ENCODE data around the gene CYB5B. TPM values are rescaled to one million over a fixed set of nuclear protein-coding genes. Genes with fewer than 3 reads are reported as not detected.
"Not testable (repeated sequence)": the region's sequence is repeated elsewhere in the genome, so short reads cannot be mapped to it uniquely, and the experiment has no call there.

CYB5B gene
- total RNA-seq, 1 experiment from 2014 or later = 138 TPM

DNA sequence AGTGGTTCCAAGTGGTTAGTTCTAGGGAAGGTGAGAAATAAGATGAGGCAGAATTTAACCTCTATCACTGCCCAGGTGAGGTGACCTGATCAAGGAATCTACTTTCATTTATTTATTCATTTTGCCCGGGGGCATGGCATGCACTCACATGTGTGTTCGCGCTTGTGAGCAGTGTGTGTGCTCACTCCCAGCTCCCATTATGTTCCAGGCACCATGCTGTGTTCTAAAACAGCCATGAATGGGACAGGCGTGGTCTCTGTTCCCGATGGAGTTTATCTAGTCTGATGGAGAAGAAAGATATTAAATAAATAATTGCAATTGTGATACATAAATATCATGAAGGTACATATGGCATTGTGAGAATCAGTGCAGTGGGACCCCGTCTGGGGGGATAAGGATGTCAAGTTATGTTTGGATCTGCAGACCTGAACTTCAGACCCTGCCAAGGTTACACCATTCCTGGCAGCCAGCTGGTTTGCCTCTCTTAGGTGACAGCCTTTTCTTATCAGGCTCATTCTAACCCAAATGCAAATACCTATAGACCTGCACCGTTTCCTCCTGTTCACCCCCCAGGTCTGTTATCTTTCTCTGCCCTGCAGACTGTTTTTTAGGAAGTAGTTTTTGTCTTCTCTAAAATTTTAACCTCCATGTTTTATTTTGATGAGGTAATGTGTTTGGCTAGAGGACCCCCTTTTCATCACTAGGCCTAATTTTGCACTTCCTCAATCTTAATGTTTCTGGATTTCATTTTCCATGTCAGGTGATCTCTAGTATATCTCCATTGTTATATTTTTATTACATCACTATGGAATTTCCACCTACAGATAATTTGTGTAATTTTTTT lies 11.8 kb downstream of the CYB5B start:
- in situ Hi-C loops (cut with HindIII; ENCODE audit: low pct_unique_long_range_greater_than_20kb, low sequenced_read_pairs) = no loop called here
- no peak for DNase-seq (ENCODE audit: low read depth)

DNA sequence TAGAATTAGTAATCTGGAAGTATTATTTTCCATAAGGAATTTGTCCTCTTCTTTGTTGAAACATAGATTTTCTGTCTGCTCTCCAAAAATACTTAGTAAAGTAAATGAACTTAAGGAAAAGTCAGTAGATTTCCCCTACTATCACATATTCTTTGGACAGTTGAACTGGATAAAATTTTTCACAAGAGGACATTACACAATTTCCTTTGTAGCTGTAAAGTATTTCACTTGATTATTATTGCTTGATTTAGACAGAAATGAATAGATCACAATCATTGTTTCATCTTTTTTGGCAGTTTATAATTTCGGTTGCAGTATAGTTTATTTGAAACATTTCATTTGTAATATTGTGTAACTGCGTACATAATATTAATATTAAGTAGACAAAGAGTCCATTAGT lies 12.5 kb downstream of the CYB5B start:
- no peak for DNase-seq (ENCODE audit: low read depth)
- in situ Hi-C loops (cut with HindIII; ENCODE audit: low pct_unique_long_range_greater_than_20kb, low sequenced_read_pairs) = no loop called here

DNA sequence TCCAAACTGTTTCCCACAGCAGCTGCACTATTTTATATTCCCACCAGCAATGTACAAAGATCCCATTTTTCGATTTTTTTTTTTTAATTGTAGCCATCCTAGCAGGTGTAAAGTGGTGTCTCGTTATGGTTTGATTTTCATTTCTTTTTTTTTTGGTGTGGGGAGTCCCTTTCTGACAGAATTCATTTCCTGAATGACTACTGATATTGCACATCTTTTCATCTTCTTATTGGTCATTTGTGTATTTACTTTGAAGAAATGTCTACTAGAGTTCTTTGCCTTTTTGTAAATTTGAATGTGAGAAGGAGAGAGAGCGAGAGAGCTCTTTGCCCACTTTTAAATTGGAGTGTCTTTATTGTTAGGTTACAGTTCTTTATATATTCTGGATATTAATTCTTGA lies 14.0 kb downstream of the CYB5B start:
- in situ Hi-C loops (cut with HindIII; ENCODE audit: low pct_unique_long_range_greater_than_20kb, low sequenced_read_pairs) = no loop called here
- no peak for DNase-seq (ENCODE audit: low read depth)

DNA sequence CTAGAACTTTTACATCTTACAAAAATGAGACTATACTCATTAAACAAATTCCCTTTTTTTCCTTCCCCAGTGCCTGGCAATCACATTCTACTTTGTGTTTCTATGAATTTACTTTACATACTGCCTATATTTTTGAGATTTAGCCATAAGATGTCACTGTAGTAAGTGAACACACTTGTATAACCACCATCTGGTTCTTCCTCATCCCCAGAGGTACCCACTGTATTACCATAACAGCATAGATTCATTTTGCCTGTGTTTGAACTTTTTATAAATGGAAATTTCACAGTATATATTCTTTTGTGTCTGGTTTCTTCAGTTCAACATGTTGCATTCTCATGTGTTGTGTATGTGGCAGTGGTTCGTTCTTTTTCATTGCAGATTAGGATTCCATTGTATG lies 15.8 kb downstream of the CYB5B start:
- in situ Hi-C loops (cut with HindIII; ENCODE audit: low pct_unique_long_range_greater_than_20kb, low sequenced_read_pairs) = no loop called here
- DNase-seq (ENCODE audit: low read depth) = no peak

DNA sequence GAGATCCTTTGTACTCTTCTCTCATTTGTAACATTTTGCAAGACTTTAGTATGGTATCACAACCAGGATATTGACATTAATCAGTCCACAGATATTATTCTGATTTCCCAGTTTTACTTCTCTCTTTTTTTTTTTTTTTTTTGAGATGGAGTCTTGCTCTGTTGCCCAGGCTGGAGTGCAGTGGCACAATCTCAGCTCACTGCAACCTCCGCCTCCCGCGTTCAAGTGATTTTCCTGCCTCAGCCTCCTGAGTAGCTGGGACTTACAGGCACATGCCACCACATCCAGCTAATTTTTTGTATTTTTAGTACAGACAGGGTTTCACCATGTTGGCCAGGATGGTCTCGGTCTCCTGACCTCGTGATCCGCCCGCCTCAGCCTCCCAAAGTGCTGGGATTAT lies 16.6 kb downstream of the CYB5B start:
- in situ Hi-C loops (cut with HindIII; ENCODE audit: low pct_unique_long_range_greater_than_20kb, low sequenced_read_pairs); DNase-seq (ENCODE audit: low read depth): not testable (repeated sequence)

DNA sequence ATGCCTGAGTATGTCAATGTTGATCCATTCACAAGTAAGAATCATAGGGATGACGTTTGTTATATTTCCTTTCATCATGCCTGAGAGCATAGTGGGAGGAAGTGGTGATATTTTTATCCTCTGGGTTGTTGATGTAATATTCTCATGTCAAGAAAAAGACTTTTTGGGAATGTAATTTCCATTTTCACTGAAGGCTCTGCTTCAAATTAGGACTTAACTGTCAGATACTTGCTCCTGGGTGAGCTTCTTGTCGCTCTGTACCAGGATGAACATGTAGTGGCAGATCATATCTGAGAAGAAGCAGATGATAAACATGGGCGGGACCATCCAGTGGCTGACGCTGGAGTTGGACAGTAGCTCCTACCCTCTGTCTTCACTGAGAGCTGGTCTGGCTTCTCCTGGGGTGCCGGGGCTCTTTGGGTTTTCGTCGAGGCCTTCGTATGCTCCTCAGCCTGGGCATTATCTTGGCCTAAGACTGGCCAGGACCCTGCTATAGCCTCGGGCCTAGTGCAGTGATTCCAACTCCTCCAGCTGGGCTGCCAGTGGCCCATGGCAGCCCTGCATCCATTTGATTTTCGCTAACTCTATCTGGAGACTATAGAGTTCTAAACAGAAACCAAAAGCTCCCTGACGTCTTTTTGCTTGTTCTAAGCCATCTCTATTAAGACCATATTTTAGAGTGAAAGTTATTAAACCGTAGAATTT lies 19.7 kb downstream of the CYB5B start:
- in situ Hi-C loops (cut with HindIII; ENCODE audit: low pct_unique_long_range_greater_than_20kb, low sequenced_read_pairs) = no loop called here
- no peak for DNase-seq (ENCODE audit: low read depth)

DNA sequence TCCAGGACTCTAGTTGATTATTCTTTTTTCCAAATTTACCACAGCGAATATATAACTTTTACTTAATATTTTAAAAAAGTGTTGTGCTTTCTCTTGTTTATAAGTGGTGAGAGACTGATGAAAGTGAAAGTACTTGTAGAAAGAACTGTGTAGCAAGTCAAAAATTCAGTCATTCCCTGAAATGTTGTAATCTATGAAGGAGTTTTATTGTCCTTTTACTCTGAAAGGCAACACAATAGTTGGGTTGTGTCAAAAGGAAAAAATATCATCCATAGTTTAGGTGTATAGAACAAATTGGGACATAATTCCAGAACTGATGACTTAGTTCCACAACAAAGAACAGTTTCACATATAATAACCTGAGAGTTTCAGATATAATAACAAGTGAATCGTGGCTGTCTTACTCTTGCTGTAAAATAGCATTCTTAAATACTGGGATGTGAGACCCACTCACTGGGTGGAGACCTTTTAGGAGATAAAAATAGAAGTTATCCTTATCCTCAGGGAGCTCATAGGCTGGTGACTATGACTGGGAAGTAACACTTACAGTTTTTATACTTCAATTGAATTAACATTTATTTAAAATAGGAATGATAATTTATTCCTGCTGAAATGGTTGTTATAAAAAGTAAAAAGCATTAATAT lies 20.6 kb downstream of the CYB5B start:
- in situ Hi-C loops (cut with HindIII; ENCODE audit: low pct_unique_long_range_greater_than_20kb, low sequenced_read_pairs) = no loop called here
- no peak for DNase-seq (ENCODE audit: low read depth)

DNA sequence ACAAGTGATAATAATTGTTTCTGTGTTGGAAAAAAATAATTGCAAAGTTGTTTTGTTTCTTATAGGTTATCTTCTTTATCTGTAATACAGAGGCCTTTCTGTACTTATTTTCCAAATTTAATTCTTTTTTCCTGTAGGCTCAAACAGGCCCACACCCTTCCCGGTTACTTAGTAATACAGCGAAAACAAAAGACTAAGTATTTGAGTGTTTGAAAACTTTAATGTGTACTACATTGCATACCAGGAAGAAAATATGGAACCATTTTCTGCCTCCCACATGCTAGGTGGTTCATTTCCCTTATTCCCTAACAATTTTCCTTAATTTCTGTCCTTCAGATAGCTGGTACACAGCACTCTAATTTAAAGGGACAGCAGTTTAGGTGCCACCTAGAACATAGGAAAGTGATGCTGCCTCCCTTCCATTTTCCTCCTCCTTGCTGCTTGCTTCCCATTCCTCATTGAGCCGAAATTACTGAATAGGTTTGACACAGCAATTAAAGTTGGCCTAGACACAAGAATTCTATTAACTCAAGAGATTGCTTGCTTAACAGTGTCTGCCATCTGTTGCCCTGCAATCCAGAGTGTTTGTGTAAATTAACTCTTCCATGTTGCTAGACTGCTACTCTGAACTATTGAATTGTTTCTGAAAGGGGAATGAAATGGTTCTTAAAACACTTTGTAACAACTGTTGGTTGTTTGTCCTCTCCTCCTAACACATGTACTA lies 24.2 kb downstream of the CYB5B start:
- in situ Hi-C loops (cut with HindIII; ENCODE audit: low pct_unique_long_range_greater_than_20kb, low sequenced_read_pairs) = no loop called here
- no peak for DNase-seq (ENCODE audit: low read depth)

DNA sequence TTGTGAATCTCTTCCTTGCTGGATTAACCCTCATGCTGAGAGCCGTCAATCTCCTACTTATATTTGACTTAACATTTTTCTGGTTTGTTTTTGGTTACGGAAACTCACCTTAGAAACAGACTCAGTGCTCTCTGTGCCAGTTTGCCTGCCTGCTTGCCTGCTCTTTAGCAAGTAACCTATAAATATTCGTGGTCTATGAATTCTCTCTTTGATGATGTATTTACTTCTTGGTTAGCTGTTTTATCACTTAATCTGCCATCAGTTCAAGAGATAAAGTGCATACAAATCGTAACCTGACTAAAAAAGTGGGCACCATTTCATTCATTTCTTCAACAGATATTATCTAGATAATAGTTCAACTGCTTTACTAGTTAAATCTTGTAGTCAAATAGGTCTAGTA lies 26.7 kb downstream of the CYB5B start:
- in situ Hi-C loops (cut with HindIII; ENCODE audit: low pct_unique_long_range_greater_than_20kb, low sequenced_read_pairs) = no loop called here
- no peak for DNase-seq (ENCODE audit: low read depth)

DNA sequence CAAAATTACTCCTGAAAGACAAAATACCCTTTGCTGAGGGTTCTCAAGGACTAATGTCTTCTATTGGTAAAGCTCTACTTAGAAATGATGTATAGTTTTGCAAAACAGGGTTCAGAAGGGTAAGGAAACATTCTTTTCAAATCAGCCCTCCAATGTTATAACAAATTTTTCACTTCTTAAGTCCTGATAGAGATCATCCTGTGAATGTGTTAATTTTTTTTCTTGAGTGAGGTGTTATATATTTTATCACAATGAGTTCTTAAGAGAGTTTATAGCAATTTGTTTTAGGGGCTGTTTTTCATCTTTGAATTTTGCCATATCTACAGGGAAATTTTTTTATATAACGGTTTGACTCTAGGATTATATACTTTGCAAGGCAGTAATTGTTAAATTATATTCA lies 29.5 kb downstream of the CYB5B start:
- DNase-seq (ENCODE audit: low read depth) = no peak
- in situ Hi-C loops (cut with HindIII; ENCODE audit: low pct_unique_long_range_greater_than_20kb, low sequenced_read_pairs) = no loop called here

DNA sequence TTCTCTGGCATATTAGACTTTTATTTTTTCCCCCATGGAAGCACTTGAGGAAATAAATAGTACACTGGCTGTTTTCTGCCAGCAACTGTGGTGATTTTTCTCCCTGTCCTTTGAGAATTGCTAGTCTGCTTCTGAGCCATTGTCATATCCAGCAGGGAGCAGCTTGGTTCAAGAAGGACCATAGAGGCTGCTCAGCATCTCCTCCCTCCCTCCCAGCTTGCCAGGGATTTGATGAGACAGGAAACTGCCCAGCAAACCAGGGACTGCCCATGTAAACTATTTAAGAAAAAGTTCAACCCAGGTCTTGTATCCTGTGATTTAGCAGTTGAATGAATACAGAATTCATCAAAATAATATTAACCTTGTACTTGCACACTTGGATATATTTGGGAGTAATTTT lies 39.5 kb downstream of the CYB5B start:
- in situ Hi-C loops (cut with HindIII; ENCODE audit: low pct_unique_long_range_greater_than_20kb, low sequenced_read_pairs) = loop anchor here (5.0 kb wide), 1 partner anchor 67 kb away; no protein-coding TSS in a partner anchor
- DNase-seq (ENCODE audit: low read depth) = no peak

DNA sequence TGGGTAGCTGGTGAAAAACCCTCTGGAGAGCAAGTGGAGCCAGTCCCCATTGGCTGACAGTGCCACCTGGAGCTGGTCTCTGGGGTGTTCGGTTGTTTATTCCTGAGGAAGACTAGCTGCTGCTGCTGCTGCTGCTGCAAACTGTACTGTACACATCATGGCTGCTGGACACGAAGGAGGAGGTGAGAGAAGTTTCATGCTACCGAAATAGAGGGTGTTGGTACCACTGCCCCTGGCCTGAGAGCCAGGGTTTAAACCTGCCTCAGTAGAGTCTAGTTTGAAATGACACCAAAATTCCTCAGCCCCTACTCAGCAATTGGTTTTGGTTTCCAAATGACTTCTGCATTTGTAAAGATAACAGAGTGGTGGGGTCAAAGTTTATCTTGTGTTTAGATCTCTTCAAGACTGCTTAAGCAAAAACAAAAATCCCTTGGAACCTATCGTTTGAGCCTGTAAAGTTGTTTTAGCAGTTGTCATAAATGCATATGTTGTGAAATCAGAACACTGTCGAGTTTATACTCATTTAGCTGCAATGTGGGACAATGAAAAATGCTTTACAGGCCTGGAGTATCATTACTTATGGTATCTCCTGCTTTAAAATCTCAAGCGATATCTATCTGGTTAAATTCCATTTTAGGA lies 40.8 kb downstream of the CYB5B start:
- in situ Hi-C loops (cut with HindIII; ENCODE audit: low pct_unique_long_range_greater_than_20kb, low sequenced_read_pairs) = no loop called here

DNA sequence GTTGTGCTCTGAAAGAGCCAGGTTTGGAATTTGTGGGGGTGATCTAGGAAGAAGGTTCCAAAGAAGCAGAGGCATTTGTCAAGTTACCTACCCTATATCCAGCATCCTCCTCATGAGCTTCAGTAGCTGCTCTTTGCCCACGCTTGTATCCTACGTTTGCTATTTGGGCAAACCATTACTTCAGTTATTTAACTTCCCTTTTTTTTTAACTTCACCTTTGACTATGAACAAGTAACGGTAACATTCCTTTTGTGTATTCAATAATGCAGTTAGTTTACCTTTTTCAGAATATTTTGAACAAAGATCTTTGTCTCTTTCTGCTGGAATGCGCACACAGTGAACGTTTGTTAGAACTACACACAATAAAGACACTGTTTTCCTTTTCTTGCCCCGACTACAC lies 41.5 kb downstream of the CYB5B start:
- DNase-seq (ENCODE audit: low read depth) = no peak
- in situ Hi-C loops (cut with HindIII; ENCODE audit: low pct_unique_long_range_greater_than_20kb, low sequenced_read_pairs) = no loop called here

More for the DNA sequence above, 40.8 kb downstream of the CYB5B start:
- DNase-seq (ENCODE audit: low read depth) = peak; percentile 50

DNA sequence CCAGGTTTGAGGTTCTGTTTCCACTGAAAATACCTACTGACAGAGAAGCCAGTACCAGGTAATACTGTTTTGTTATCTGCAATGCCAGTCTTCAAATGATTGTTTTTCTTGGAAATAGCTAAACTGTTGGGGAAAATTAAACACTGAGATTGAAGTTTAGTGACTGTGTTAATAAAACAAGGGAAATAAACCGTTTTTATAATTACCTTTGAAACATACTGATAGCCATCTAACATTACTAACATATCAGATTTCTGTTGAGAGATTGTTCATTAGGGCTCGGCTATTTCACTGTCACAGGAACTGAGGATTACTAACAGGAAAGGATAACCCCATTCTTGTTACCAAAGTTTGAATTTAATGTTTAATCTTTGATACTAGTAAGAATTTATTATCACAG lies 42.1 kb downstream of the CYB5B start:
- no peak for DNase-seq (ENCODE audit: low read depth)
- in situ Hi-C loops (cut with HindIII; ENCODE audit: low pct_unique_long_range_greater_than_20kb, low sequenced_read_pairs) = no loop called here

DNA sequence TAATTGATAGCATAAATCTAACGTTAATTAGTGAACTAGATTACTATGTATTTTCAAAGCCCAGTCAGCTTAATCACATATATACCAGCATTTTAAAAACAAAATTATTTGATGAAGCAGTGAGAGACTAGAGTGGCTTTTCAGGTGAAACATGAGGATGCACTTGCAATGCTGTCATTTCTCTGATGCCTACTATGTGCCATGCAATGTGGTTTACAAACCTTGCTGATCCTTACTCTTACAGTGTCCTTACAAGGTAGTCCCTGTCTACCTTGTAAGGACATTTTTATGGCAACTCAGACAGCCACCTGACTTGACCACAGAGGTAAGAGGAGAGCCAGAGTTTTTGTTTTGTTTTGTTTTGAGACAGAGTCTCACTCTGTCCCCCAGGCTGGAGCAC lies 42.7 kb downstream of the CYB5B start:
- in situ Hi-C loops (cut with HindIII; ENCODE audit: low pct_unique_long_range_greater_than_20kb, low sequenced_read_pairs) = no loop called here
- no peak for DNase-seq (ENCODE audit: low read depth)

DNA sequence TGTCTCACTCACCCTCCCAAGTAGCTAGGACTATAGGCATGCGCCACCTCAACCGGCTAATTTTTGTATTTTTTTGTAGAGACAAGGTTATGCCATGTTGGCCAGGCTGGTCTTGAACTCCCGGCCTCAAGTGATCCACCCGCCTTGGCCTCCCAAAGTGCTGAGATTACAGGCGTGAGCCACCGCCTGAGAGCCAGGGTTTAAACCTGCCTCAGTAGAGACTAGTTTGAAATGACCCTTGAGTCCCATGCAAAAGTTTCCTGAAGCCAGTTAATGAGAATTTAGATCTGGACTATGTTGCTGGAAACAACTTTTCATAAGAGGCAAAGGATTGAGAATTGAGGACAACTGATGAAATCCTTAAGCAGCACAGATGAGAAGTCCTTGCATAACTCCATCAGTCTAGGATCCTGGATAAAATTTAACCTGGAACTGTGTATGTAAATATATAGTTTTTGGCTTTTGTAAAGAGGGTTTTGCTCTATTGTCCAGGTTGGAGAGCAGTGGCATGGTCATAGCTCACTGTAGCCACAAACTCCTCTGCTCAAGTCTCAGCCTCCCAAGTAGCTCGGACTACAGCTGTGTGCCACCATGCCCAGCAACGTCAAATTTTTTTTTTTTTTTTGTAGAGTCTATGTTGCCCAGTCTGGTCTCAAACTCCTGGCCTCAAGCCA lies 43.2 kb downstream of the CYB5B start:
- no peak for DNase-seq (ENCODE audit: low read depth)
- in situ Hi-C loops (cut with HindIII; ENCODE audit: low pct_unique_long_range_greater_than_20kb, low sequenced_read_pairs) = no loop called here

DNA sequence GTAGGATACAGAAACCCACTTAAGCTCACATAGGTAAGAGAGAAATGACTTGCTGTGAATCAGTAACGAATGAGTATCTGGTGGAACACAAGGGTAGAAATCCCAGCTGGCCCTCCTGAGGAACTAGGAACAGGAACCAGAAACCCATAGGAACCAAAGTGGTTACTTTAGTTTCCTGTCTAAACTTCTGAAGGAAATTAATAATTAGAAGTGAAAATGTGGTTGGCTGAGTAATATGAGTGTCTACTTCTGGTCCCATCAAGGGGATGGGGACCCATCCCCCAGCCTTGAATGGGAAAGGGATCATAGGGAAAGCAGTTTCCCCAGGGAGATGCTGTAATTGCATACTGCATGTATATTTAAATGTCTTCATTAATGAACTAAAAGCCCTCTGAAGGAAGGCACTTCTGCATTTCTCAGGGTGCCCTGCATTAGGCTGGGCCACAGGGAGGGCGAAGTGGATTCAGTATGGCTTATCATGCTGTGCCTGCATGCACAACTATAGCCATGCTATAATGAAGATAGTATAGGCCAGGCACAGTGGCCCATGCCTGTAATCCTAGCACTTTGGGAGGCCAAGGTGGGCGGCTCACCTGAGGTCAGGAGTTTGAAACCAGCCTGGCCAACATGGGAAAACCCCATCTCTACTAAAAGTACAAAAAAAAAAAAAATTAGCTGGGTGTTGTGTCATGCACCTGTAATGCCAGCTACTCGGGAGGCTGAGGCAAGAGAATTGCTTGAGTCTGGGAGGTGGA lies 45.6 kb downstream of the CYB5B start:
- in situ Hi-C loops (cut with HindIII; ENCODE audit: low pct_unique_long_range_greater_than_20kb, low sequenced_read_pairs) = no loop called here
- DNase-seq (ENCODE audit: low read depth) = no peak

Measured in Caki2 (cell line).